ENCODE results near the gene SNX6.
"Not testable (repeated sequence)": the region's sequence is repeated elsewhere in the genome, so short reads cannot be mapped to it uniquely, and the experiment has no call there.

Gene SNX6

DNA sequence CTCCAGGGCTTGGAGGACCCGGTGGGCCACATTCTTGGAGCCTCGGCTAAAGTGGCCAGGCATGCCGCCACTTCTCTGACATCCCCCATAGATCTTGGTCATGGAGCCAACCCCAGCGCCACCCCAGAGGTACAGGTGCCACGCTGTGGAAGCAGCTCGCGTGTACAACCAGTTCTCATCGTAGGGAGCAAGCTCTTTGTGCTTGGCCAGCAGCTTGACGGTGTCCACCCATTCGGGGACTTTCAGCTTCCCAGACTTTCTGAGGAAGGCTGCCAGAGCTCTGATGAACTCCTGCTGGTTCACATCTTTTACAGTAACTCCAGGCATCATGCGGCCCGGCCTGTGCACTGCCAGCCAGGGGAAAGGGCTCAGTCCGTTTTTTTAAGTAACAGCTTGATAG lies 61.1 kb downstream of the SNX6 start:
- no peak for DNase-seq

DNA sequence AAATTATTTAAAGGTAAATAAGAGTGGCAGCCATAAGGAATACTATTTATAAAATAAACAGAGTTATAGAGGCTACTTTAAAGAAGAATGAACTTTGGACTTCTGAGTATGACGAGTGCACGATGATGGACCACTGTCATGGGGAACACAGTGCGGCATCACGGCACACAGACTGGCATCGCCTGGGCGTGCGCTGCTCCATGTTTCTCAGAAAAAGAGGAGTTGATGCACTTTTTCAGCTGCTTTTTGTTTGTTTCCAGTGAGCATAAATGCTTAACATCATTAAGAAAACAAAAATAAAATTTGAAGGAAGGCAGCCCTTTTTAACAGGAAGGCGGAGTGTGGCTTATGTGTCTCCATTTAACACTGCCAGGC lies 67.2 kb downstream of the SNX6 start:
- DNase-seq: no peak

DNA sequence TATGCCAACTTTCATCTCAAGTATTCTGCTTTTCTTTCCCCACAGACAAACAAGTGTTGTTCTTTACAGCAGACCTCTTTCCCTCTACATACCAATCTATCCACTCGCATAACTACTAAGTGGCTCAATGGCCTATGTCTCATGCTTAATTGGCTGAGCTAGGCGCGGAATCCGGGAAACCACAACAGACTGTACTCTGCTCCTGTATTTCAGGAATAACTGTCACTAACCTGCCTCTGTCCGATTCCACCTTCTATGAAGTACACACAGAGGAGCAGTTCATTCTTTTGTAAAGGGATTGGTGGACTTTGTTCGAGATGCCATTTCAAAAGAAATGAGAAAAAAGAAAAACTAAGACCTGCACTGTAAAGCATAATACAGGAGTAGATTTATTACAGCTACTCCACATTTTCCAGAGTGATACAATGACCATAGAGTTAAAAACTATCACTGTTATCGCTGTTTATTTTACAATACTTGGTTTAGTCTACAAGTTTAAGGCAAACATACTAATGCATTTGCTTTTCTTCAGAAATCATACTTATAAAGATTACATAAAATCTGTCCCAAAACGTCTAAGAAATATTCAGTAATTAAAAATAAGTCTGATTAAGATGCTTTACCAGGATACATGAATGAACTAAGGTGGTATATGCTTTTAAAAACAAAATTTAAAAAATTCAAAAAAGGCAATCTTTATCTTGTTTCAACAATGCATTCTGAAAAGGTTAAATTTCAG lies 67.7 kb downstream of the SNX6 start:
- not testable (repeated sequence) for DNase-seq

DNA sequence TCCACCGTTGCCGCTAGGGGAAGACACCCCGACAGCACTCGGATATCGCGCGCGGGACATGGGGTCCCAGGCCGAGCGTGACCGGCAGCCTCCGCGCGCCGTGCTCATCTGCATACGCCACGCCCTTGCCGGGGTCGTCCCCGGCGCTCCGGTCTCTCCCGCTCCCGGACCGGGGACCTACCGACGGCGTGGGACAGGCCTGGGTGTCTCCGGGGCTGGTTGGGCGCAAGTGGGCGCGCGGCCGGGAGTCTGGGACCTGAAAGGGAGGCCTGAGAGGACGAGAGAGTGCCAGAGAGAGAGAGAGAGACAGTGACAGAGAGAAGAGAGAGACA lies 73.5 kb downstream of the SNX6 start:
- DNase-seq: not testable (repeated sequence)

DNA sequence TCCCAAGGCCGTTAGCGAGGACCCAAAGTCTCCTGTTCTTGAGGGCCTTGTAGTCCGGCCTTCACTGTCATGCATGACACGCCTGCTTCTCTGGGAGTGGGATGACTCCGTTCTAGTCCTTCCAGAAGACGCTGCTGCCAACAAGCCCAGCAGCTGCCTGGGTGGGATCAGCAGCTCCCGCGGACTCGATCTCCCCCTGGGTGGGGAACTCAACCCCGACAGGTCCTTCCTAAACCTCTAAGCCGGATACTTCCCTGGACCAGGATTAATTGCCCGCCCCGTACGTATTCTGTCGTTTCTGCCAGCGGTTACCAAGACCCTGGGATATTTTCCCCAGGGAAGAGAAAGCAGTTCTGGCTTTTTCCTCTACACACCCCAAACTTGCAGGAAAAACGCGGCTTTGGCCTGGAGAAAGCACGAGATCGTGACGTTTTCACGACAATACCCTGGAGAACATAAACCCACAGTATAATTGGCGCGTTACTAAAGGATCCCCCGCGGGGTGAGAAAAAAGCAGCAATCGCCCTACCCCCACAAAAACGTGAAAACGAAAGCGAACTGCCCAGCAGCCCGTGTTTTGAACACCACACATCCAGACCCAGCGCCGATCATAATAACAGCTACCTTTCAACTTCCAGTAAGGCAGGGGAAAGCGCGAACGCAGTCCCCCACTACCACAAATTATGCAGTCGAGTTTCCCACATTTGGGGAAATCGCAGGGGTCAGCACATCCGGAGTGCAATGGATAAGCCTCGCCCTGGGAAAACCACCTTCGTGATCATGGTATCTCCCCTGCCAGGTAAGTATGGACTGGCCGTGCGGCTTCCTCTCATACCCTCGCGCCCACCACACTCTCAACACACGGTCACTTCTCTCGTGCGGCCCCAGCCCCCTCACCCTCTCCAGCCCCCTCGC lies 74.1 kb downstream of the SNX6 start:
- DNase-seq: not testable (repeated sequence)

DNA sequence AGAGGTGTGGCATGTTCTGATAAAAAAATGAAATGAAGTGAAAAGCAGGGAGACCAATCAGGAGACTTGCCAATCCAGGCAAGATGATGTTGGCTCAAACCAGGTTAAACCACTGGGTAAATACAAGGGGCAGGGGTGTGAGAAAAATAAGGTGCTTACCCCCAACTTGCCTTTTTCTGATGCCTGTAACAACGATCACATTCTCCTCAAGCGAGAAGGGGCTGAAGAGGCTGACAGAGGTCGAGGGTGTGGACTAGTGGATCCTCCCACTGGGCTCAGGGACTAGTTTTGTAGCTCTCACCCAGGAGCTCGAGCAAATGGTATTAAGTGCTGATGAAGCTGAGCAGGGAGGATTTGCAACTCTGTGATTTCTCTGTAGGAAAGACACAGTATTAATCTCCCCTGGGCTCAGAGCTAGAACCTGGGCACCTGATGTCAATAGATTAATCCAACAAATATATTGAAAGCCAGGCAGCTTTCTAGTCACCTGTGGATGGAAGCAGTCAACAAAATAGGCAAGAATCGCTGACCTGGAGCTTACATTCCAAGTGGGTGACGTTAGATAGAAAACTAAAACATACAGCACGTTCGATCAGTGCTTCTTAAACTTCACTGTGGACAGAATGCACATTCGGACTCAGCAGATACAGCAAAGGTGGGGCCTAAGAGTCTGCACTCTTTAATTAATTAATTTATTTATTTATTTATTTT lies 75.3 kb downstream of the SNX6 start:
- no peak for DNase-seq

DNA sequence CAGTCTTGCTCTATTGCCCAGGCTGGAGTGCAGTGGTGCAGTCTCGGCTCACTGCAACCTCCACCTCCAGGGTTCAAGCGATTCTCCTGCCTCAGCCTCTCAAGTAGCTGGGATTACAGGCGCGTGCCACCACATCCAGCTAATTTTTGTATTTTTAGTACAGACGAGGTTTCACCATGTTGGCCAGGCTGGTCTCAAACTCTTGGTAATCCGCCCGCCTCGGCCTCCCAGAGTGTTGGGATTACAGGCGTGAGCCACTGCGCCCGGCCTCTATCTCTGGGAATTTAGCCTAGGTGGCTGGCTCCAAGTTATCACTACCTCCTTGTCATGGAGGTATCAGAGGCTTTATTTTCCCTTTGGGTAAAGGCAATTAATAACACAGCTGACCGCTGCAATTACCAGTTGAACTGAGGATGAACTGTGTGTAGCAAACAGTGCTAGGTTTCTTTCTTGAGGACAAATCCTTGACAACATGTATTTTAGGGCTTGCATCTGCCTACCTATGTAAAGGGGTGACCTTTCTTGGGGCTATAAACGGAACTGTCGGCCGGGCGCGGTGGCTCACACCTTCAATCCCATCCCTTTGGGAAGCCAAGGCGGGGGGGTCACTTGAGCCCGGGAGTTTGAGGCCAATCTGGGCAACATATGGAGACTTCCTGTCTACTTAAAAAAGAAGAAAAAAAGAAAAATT lies 80.5 kb downstream of the SNX6 start:
- DNase-seq: not testable (repeated sequence)

DNA sequence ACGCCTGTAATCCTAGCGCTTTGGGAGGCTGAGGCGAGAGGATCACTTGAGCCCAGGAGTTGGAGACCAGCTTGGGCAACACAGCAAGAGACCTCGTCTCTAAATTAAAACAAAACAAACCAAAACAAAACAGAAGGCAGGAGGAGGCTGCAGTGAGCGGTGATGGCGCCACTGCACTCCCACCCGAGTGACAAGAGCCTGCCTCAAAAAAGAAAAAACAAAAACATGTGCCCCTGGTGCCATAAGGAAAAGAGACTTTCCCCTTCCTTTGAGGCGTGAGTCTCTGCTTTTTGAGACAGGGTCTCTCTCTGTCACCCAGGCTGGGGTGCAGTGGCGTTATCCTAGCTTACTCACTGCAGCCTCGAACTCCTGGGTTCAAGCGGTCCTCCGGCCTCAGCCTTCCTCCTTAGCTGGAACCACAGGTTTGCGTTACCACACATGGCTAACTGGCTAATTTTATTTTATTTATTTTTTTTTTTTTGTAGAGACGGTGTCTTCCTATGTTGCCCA lies 81.4 kb downstream of the SNX6 start:
- no peak for DNase-seq

DNA sequence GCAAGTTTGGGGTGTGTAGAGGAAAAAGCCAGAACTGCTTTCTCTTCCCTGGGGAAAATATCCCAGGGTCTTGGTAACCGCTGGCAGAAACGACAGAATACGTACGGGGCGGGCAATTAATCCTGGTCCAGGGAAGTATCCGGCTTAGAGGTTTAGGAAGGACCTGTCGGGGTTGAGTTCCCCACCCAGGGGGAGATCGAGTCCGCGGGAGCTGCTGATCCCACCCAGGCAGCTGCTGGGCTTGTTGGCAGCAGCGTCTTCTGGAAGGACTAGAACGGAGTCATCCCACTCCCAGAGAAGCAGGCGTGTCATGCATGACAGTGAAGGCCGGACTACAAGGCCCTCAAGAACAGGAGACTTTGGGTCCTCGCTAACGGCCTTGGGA lies 82.8 kb downstream of the SNX6 start:
- not testable (repeated sequence) for DNase-seq

DNA sequence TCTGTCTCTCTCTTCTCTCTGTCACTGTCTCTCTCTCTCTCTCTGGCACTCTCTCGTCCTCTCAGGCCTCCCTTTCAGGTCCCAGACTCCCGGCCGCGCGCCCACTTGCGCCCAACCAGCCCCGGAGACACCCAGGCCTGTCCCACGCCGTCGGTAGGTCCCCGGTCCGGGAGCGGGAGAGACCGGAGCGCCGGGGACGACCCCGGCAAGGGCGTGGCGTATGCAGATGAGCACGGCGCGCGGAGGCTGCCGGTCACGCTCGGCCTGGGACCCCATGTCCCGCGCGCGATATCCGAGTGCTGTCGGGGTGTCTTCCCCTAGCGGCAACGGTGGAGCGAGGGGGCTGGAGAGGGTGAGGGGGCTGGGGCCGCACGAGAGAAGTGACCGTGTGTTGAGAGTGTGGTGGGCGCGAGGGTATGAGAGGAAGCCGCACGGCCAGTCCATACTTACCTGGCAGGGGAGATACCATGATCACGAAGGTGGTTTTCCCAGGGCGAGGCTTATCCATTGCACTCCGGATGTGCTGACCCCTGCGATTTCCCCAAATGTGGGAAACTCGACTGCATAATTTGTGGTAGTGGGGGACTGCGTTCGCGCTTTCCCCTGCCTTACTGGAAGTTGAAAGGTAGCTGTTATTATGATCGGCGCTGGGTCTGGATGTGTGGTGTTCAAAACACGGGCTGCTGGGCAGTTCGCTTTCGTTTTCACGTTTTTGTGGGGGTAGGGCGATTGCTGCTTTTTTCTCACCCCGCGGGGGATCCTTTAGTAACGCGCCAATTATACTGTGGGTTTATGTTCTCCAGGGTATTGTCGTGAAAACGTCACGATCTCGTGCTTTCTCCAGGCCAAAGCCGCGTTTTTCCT lies 83.4 kb downstream of the SNX6 start:
- not testable (repeated sequence) for DNase-seq

DNA sequence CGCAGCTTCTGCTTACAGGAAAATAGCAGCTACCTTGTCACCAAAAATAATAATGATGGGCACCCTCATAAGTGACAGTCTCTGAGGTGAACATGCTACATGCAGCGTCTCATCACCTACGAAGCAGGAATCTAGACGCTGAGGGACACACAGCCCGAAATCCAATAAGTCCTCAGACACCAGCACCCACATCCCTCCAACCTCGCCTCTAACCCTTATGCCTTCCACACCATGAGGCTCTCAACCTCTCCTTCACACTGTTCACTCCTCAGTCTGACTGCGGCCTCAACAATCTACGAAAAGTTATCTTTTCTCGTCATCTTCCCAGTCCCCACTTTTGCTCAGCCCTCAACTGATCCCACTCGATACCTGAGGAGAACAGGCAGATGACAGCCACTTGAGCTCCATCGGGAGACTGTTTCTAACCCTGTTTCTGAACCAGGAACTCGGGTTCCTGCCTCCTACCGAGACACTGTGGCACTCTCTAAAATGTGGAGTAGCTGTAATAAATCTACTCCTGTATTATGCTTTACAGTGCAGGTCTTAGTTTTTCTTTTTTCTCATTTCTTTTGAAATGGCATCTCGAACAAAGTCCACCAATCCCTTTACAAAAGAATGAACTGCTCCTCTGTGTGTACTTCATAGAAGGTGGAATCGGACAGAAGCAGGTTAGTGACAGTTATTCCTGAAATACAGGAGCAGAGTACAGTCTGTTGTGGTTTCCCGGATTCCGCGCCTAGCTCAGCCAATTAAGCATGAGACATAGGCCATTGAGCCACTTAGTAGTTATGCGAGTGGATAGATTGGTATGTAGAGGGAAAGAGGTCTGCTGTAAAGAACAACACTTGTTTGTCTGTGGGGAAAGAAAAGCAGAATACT lies 89.5 kb downstream of the SNX6 start:
- DNase-seq: not testable (repeated sequence)

DNA sequence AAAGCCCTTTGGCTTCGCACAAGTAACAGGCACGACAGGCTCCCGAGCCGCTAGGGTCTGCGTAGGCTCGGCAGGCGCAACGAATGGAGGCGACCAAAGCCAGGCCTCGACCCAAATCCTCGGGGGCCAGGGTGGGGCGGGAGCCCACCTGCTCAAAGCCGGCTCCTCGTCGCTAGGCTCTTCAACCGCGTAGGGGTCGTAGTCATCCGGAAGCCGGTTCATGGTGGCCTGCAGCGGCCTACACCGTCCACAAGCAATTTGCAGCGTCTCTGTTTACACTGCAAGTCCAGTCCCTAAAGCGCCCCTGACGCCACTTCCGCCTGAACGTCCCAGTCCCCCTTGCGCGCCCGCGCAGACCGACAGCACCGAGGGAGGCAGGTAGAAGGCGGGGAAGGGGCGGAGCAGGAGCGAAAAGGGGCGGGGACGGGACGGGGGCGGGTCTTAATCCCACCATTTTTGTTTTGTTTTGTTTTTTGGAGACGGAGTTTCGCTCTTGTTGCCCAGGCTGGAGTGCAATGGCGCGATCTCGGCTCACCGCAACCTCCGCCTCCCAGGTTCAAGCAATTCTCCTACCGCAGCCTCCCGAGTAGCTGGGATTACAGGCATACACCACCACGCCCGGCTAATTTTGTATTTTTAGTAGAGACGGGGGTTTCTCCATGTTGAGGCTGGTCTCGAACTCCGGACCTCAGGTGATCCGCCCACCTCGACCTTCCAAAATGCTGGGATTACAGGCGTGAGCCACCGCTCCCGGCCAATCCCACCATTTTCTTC lies 90.4 kb downstream of the SNX6 start, which contains the start of gene EAPP:
TSS of gene EAPP (minus strand) at position 295 of the 774 bp plus-strand sequence. CDS start at position 222, 73 bp downstream.
- DNase-seq: no peak

DNA sequence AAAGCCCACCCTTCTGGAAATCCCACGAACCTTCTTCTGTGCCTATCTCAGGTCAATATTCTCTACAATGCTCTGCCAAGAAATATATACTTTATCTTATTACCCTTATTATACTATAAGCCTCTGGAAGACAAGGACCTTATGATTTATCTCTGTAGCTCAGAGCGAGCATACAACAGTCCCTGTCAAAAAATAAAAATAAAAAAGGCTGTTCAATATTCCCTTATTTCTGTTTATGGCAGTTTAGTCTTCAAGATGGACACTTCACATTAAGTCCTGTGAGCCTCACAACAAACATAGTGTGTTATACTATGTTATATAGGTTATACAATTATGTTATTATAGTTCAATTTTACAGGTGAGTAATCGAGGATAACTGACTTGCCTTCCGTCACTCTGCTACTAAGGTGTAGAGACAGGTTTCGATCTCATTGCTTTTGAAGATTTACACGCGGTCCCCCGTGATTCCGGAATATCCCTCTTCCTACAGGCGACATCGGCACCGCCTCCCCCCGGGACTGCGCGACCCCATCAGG lies 91.0 kb downstream of the SNX6 start:
- DNase-seq: no peak

DNA sequence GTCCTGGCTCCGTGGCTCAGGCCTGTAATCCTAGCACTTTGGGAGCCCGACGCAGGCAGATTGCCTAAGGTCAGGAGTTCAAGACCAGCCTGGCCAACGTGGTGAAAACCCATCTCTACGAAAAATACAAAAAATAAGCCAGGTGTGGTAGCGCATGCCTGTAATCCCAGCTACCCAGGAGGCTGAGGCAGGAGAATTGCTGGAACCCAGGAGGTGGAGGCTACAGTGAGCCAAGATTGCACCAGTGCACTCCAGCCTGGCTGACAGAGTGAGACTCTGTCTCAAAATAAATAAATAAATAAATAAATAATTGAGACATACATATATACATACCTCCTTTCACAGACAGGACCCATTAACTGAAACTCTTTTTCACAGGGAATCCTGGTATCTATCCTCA lies 91.9 kb downstream of the SNX6 start:
- not testable (repeated sequence) for DNase-seq

DNA sequence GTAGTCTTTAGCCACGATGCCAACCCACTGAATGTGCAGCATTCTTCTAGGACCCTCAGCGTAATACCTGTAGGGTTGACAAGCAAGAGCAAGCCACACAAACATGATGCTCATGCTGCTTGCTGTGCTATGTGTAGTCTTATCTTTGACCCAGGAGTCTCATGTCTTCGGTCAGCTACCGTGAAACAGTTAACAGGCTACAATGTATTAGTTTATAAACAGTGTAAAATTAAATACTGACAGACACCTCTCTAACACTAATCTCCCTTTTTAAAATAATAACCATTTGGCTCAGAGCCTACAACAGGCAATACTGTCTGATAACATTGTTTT lies 92.3 kb downstream of the SNX6 start:
- DNase-seq: no peak

DNA sequence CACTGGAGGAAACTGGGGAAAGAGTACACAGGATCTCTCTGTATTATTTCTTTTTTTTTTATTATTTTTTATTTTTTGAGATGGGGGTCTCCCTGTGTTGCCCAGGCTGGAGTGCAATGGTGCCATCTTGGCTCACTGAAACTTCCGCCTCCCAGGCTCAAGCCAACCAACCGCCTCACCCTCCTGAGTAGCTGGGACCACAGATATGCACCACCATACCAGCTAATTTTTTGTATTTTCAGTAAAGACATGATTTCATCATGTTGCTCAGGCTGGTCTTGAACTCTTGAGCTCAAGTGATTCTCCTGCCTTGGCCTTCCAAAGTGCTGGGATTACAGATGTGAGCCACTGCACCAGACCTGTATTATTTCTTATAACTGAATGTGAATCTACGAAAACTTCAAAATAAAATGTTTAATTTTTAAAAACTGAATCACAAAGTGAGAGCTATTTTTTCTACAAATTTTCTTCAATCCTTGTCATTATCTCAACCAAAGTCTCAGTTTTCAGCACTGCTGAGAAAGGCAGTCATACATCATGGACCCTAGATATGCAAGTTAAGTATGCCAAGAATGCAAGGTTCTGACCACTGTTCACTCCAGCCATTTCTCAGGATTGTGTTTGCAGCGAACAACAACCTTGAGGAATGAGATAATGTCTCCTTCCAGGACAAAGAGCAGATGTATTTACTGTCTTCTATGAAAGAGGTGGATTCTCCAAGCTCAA lies 92.8 kb downstream of the SNX6 start:
- DNase-seq: no peak

DNA sequence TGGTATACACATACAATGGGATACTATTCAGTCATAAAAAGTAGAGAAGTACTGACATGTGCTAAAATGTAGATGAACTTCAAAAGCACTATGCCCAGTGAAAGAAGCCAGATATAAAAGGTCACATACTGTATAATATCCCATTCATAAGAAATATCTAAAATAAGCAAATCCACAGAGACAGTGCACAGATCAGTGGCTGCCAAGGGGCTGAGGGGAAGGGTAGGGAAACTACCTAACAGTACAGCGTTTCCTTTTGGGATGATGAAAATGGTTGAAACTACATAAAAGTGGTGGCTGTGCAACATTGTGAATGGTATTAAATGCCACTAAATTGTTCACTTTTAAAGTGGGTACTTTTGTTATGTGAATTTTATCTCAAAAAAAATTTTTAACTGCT lies 102.4 kb downstream of the SNX6 start:
- DNase-seq: no peak

Measured in amygdala (tissue), 56 donors.